Right forelimb (tissue), 1 donor: ENCODE results near the gene SFTPB.
"Not testable (repeated sequence)": the region's sequence is repeated elsewhere in the genome, so short reads cannot be mapped to it uniquely, and the experiment has no call there.

ENCODE experiments used
- DNase-seq: peaks from one replicate; pipeline ENCODE4 v3.0.0-alpha.2; 2018

Gene SFTPB

DNA sequence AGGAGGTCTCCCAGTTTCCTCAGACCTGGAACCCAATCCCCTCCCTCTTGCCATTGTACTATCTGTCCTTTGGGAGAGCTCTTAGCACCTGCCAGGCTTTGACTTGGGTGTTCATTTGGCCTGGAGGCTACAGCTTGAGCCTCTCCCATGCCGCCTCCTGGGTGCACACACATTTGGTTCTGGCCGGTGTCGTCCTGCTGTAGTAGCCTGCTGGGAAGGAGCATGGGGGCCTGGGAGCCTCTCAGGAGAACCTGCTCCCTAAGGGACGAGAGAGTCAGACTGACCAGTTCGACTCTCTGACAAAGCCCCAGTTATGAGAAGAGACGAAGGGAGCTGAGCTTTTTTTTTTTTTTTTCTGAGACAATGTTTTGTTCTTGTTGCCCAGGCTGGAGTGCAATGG, 7.4 kb upstream of the SFTPB start:
- no peak for DNase-seq

DNA sequence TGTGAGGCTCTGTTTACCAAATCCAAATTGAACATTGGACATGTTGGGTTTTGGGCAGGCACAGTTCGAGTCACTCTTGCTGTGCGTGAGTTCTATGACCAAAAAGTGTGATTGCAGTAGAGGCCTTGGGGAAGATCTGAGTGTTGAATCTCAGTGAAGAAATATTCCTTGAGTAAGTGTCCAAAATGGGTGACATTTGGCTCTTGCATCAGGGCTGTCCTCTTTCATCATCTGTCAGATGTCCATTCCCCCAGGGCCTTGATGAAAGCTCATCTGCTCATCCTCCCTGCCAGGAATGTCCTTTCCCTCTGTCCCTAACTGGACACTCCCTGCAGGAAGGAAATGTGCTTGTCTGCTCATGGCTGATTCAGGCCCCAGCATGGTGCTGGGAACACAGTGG, 6.4 kb upstream of the SFTPB start:
- no peak for DNase-seq

DNA sequence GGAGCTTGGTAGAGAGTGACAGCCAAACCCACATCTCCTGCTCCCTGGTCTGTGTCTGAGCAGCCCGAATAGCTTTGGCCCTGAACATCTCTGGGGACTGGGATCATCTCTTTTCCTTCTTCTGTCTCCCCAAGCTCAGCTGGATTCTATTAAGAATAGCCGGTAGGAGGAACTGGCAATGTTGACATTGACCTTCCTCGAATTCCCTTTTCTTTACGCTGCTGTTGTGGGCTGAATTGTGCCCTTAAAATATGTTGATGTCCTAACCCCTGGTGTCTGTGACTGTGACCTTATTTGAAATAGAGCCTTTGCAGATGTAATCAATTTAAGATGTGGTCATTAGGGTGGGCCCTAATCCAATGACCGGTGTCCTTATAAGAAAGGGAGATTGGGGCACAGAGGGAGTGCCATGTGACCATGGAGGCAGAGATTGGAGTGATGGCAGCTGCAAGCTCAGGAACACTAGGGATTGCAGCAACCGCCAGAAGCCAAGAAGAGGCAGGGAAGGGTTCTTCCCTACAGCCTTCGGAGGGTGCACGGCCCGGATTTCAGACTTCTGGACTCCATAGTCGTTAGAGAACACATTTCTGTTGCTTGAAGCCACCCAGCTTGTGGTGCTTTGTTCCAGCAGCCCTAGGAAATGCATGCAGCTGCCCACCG, 5.8 kb upstream of the SFTPB start:
- DNase-seq: no peak

DNA sequence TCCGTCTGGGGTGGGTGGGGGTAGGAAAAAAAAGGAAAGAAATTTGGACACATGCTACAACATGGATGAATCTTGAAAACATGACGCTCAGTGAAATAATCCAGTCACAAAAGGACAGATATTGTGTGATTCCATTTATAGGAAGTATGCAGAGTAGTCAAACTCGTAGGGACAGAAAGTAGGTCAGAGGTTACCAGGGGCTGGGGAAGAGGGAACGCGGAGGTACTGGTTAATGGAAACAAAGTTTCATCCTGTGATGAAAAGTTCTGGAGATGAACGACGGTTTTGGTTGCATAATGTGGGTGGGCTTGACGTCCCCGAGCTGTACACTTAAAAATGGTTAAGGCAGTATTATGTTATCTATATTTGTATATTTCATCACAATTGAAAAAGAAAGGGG, 4.5 kb upstream of the SFTPB start:
- DNase-seq: no peak

DNA sequence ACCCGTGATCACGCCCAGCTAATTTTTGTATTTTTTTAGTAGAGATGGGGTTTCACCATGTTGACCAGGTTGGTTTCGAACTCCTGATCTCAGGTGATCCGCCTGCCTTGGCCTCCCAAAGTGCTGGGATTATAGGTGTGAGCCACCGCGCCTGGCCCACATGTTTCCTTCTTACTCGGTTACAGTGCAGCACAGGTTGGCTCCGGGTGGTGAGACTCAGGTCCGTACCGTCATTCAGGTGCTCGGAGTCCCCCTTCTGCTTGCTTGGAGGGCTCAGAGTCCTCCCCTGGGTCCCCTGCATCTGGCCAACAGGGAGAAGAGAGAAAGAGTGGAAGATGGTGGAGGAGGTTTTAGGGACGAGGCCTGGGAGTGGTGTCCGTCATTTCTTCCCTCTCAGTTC, 2.4 kb upstream of the SFTPB start:
- DNase-seq: not testable (repeated sequence)

DNA sequence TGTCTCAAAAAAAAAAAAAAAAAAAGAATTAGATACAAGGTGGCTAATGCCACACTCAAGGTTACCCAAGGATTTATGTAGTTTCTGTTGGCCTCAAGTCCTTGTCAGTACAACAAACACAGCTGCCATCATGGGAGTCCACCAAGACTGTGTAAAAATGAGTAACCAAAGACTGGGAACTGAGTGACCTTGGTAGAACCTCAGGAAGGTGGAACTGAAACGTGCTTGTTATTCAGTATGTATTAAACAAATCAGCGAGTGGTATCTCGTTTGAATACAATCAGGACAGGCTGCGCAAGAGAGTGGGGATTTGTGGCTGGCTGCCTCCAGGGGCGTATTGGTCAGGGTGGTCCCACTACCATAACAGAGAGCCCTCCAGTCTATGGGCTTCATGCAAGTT, 1.6 kb upstream of the SFTPB start:
- DNase-seq: no peak

DNA sequence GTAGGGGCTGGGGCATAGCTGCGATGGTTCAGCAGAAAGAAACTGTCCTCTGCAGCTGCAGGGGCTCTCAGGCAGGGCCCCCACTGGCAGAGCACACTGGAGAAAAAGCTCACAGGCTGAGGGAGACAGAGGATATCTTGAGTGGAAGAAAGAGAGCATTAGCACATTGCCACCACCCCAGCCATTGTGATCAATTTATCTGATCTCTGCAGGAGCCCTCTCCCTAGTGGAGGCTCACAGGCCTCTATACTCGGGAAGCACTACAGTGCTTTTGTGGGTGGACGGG, 801 bp upstream of the SFTPB start:
- no peak for DNase-seq

DNA sequence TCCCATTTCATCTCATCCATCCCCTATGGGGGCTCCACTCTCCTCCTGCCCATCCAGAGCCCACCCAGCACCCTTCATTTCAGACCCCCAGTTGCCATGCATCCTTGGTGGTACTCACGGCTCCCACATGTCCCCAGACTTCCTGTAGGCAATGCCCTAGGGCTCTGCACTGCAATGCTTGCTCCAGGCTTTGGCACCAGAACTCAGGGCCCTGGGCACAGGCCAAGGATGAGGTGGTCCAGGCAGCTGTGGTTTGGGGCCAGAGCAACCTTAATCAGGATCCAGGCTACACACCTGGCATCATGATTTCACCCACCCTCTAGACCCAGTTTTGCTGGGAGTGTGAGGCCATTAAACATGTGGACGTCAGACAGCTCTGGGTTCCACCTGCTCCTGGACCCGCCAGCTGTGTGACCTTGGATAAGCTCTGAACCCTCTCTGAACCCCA, 414 bp downstream of the SFTPB start:
- no peak for DNase-seq

DNA sequence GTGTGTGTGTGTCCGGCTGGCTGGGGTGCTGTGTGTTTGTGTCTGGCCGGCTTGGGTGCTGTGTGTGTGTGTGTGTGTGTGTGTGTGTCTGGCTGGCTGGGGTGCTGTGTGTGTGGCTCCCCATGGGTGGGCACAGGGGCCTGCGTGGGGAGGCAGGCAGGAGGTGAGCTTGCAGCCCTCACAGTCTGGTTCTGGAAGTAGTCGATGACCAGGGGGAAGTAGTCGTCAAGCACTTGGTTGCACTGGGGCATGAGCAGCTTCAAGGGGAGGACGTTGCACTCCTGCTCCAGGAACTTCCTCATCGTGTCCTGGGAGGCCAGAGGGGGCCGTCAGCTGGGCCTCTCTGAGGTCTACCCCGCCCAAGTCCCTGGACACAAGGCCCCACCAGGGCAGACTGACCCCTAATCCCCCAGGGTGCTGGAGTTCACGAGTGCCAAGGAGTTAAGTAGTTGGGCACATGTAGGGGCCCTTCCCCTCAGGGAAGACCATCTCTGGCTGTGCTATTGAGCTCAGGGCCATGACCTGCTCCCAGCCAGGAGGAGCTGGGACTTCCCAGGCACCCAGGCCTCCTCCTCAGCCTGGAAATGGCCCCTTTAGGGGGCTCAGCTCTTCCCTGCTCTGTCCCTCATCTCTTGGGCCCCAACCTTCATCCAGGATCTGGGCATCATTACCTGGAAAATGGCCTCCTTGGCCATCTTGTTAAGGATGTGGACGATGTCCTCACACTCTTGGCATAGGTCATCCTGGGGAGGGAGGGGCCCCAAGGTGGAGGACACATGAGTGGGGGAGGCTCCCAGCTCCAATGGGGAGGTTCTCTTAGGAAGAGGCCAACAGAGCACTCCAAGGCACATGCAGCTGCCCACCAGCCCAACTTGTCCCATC, 1.3 kb downstream of the SFTPB start:
- no peak for DNase-seq

DNA sequence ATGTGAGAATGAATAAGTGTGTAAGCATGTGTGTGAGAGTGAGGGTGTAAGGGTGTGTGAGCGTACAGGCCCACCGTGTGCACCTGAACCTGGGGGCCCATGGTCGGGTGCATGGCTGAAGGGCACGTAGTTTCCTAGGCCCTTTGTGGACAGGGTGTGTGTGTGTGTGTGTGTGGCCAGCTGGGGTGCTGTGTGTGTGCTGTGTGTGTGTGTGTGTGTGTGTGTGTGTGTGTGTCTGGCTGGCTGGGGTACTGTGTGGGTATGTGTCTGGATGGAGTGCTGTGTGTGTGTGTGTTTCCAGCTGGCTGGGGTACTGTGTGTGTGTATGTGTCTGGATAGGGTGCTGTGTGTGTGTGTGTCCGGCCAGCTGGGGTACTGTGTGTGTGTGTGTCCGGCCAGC, 2.0 kb downstream of the SFTPB start:
- DNase-seq: no peak

DNA sequence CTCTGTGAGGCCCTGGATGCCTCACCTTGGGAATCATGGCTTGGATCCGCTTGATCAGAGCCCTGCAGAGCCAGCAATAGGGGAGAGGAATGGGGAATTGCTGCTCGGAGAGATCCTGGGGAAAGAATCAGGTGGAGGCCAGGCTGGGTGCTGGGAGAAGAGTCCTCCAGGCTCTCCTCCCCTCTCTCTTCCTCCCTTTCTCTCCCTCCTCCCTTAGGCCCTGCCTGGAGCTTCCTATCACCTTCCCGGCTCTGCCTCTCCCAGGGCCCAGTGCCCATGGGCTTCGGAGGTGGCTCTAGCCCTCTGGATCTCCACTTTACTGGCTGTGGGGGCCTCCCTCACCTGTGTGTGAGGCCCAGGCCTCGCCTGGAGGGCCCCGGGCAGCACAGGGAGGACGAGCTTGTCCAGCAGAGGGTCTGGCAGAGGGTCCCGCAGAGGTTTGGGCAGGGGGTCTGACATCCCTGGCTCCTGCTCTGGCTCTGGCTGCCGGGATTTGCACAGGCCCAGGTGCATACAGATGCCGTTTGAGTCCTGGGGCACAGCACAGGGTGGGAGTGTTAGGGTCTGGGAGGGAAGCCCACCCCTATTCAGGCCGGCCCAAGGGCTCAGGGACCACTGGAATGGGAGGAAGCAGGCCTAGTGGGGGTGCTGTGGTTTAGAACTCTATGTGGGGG, 2.6 kb downstream of the SFTPB start:
- no peak for DNase-seq

DNA sequence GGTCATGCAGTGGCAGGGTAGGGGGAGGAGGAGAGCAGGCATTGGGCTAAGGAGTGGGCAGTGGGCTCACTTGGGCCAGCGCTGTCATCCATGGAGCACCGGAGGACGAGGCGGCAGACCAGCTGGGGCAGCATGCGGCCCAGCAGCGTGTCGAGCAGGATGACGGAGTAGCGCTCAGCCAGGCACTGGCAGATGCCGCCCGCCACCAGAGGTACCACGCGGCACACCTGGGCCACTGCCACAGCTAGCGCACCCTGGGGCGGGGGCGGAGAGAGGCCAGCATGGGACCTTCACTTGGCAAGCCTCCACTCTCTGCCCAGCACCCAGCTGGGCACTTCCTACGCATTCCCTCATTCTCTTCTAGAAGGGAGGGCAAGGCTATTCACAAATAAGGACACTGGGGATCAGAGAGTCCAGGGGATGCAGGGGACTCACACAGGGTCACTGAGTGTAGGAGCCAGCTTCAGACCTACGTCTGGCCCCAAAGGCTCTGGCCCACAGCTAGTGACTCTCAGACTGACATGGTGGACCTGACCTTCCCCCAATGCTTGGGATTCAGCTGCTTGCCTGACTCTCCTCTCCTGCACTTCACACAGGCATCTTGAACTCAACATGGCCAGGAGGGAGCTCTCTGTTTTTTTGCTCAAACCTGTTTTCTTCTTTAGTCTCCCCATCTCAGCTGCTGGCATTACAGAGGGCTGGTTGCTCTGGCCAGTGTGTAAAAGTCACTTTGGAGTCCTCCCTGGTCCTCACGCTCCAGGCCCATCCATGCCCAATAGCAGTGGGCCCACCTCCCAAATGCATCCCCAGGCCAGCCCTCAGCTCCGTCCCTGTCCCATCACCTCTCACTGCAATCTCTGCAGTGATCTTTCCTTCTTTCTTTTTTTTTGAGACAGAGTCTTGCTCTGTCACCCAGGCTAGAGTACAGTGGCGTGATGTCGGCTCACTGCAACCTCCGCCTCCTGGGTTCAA, 4.1 kb downstream of the SFTPB start:
- DNase-seq: no peak

DNA sequence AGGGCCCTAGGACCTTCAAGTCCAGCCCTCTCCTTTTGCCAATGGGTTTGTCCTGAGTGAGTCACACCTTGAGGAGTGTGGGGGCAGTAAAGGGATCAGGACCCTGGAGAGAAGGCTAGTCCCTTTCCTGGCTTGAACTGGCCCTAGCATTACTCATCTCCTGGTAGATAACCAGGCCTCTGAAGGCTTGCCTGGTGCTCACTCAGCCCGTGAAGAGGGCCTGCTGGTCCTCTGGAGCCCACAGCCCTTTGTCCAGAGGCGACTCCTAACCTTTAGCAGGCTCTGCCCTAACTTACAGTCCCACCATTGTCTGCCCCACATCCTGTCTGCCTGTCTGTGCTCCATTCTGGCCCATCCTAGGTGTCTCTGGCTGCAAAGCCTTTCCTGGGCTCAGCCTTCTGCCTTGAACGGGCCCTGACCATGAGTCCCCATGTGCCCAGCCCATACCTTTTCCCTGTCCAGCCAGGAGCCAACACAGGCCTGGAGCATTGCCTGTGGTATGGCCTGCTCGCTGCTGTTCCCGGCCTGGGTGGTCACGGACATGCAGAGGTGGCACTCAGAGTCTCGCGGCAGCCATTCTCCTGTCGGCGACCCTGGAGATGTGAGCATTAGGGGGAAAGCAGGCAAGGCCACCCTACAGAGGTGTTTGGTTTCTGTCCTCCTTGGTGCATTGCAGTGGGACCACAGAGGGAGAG, 5.0 kb downstream of the SFTPB start:
- no peak for DNase-seq

DNA sequence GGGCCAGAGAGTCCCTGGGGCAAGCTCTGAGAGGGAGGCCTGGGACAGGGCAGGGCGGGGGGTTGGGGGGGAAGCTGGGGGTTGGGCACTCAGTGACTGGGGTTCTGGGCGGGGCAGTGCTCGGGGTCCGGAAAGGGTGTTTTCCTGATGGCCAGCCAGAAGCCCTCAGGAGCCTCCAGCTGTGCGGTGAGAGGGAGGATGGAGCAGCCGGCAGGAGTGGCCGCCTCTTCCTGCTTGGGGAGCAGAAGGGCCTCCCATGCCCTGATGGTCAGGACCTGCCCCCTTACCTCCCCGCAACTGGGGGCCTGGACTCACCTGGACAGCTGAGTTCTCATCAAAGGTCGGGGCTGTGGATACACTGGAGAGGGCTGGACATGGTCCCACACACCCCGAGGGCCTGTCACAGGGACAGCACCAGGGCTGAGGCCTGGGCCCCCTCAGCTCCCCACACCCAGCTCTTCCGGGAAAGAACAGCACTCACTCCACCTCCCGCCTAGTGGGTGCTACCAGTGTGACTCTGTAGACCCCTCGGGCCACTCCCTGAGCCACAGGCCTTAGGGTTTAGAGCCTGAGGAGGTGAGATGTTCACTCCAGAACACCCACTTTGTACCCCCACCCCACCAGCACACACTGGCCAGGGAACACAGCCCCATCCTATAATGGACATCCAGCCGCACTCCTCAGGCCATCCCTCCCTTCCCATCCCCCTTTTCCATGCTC, 6.7 kb downstream of the SFTPB start:
- DNase-seq: no peak

DNA sequence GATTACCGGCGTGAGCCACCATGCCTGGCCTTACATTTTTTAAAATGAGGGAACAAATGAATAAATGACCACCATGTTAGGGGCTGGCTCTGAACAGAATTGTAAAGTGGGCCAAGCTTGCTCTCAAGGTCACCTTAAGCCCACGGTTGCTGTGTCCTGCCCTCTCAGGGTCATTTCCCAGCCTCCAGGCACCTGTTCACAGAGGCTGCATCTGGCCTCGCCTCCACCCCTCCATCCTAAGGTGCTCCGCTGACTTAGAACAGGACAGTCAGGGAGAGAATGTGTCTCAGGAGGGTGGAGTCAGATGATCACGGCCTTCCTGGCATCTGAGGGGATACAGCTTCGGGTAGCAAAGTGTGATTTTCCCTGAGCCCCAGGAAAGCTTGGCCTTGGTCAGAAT, 7.3 kb downstream of the SFTPB start:
- no peak for DNase-seq

DNA sequence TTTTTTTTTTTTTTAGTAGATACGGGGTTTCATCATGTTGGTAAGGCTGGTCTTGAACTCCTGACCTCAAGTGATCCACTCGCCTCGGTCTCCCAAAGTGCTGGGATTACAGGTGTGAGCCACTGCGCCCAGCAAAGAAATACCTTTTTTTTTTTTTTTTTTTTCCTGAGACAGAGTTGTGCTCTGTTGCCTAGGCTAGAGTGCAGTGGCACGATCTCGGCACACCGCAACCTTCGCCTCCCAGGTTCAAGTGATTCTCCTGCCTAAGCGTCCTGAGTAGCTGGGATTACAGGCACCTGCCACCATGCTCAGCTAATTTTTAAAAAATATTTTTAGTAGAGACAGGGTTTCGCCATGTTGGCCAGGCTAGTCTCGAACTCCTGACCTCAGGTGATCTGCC, 7.7 kb downstream of the SFTPB start:
- DNase-seq: not testable (repeated sequence)

DNA sequence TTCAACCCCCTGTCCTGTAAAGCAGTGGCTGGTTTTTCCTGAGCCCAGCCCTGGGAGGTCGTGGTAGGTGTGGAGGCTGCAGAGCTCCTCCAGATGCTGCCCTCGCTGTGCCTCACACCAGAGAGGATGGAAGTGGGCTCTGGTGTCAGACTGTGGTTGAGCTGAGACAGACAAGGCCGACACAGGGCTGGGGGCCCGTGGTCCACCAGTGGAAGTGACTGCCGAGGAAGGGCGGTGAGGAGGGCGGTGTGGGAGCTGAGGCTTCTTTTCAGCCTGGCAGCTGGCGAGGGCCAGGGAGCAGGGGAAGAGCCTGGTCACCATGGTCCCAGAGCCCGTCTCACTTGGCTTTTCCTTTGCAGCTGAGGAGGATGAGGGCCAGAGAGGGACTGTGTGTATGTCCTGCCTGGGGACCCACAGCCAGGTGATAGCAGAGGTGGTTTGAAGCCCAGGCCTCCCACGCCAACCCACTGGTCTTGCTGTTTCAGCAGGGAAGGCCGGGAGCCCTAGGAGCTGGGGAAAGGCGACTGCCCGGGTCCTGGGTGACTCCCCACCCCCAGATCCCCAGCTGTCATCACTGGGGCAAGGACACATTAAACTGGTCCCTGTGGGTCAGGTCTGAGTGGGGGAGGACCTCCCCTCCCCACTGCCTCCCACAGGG, 8.5 kb downstream of the SFTPB start:
- no peak for DNase-seq

DNA sequence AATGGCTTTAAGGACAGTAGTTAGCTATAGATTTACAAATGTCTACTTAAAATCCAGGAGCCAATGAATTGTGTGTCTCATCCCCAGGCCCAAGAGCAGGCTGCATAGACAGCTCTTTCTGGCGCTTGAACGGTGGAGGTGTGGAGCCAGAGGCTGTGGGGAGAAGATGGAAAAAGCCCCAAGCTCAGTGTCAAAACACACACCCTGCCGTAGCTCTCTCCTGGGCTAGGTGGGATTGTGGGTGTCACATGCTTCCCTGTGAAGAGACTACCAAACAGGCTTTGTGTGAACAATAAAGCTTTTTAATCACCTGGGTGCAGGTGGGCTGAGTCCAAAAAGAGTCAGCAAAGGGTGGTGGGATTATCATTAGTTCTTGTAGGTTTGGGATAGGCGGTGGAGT, 10.6 kb downstream of the SFTPB start:
- DNase-seq: not testable (repeated sequence)

DNA sequence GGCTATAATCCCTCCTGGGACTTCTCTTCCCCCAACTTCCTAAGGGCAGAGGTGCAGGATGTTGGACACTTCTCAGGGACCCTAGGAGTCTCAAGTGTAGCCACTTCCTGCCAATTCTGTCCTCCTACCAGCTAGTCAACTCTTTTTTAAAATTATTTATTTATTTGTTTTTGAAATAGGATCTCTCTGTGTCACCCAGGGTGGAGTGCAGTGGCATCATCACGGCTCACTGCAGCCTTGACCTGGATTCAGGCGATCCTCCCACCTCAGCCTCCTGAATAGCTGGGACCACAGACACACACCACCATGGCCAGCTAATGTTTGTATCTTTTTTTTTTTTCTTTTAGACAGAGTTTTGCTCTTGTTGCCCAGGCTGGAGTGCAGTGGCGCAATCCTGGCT, 11.5 kb downstream of the SFTPB start:
- no peak for DNase-seq

DNA sequence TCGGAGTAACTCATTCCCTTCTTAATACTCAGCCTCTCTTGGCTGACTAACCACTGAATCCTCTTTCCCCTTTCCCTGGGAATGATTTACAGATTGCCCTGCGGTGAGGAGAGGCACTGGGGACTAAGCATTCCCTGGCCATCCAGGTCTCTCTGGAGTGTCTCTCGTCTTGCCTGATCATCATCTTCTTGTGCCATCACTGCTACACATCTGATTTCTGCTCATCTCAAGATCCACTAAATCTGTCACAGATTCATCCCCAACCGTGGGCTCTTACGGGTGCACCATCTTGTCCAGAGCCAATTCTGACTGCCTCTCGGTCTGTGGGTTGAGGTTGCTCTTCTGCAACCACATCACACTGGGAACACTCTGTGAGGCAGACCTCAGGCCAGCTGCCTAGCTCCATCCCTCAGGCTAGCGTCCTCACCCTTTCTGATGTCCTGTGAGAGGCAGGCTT, 12.0 kb downstream of the SFTPB start:
- no peak for DNase-seq

DNA sequence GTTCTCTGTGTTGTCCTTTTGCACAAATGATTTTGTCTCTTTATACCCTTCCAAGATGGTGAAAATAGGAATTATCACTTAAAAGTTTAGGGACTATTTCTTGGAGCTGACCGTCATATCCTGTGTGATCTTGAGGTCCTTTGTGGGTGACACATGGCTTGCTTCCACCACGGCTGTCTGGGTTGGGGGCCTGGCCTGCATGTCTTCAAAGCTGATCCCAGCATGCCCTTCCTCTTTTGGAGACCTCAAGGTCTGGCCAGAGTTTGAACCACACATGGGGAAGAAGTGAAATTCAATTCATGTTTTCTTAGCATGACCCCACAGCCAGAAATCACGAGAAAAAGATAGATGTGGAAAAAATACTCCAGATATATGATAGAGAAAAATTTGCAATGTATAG, 14.0 kb downstream of the SFTPB start:
- no peak for DNase-seq
